Kidney (tissue), 14 donors: Measurements from ENCODE around the gene CHCHD1. TPM values are rescaled to one million over a fixed set of nuclear protein-coding genes. Genes with fewer than 3 reads are reported as not detected.

ENCODE experiments used
- DNase-seq, 5 donors: peaks; one replicate each; pipeline ENCODE4 v3.0.0-alpha.2; 2013 to 2020
- FAIRE-seq: peaks from 2 replicates; lab custom pipeline; 2012; peaks lifted over from hg19 to GRCh38; lab: Jason Lieb, UNC
- H3K27ac ChIP-seq, 2 donors: one replicate each; pipeline ENCODE4 v1.7.0; 2013; ENCODE audit warnings: low read depth in 2 of 2, low read length in 2 of 2, inconsistent platforms in 1 of 2
- H3K27me3 ChIP-seq: one replicate; pipeline ENCODE4 v1.7.1; 2013; ENCODE audit warnings: low read length, inconsistent platforms; ENCODE audit not compliant: control insufficient read depth, insufficient read depth
- H3K36me3 ChIP-seq, 3 donors: one replicate each; pipeline versions ENCODE4 v1.7.0 to v1.7.1; 2013; ENCODE audit warnings: low read length in 3 of 3, control low read depth in 1 of 3, inconsistent platforms in 1 of 3; ENCODE audit not compliant: insufficient read depth in 3 of 3, control insufficient read depth in 2 of 3
- H3K4me1 ChIP-seq, 3 donors: one replicate each; pipeline versions ENCODE4 v1.7.0 to v1.7.1; 2013; ENCODE audit warnings: low read length in 3 of 3, inconsistent platforms in 1 of 3, low read depth in 1 of 3; ENCODE audit not compliant: control insufficient read depth in 2 of 3, insufficient read depth in 2 of 3
- H3K4me3 ChIP-seq, 3 donors: one replicate each; pipeline versions ENCODE4 v1.7.0 to v1.8.1; 2013; ENCODE audit warnings: low read length in 3 of 3, control low read depth in 1 of 3, inconsistent platforms in 1 of 3
- H3K9ac ChIP-seq, 3 donors: one replicate each; pipeline versions ENCODE4 v1.7.0 to v1.7.1; 2013; ENCODE audit warnings: low read length in 3 of 3, control low read depth in 1 of 3, inconsistent platforms in 1 of 3
- H3K9me3 ChIP-seq, 3 donors: one replicate each; pipeline versions ENCODE4 v1.7.0 to v1.7.1; 2013; ENCODE audit warnings: low read length in 3 of 3, control low read depth in 1 of 3, inconsistent platforms in 1 of 3; ENCODE audit not compliant: control insufficient read depth in 2 of 3, insufficient read depth in 1 of 3
- CTCF ChIP-seq: IDR thresholded peaks from 3 replicates; pipeline ENCODE4 v1.5.1; 2012; ENCODE audit warnings: mild to moderate bottlenecking, moderate library complexity, borderline replicate concordance; ENCODE audit not compliant: insufficient read depth; ENCODE audit errors: extremely low read depth
- intact Hi-C: fragments of 100-400 bp; cut with DNase I; formaldehyde crosslinking; loops from one replicate; pipeline ENCODE4 v1.11.1; 2022
- polyA plus RNA-seq: library from polyadenylated mRNA; stranded (reverse); fragments of 350-450 nt; fragmentation: Illumina TruSeq; extraction: RNeasy Lipid Tissue Mini Kit (QIAGEN cat#74804); gene quantifications from one replicate; pipeline ENCODE4 v1.2.3, GENCODE V29; 2014; ENCODE audit warnings: low read depth, low replicate concordance; ENCODE audit not compliant: insufficient read depth
- total RNA-seq: library from RNA; stranded (reverse); fragmentation: NEBNext Ultra II Directional; extraction: Animal tissue kit (Norgen Biotek cat#: 25700); gene quantifications from one replicate; pipeline ENCODE4 v1.2.1, GENCODE V29; 2021
- donor health status: control.
- donor health status: control.
- donor health status: control.
- donor health status: control.
- donor health status: control.
- donor health status: DM: yes; HTN: yes; CAD: no.
- donor health status: Normal renal cell carcinoma (clear cell type).

CHCHD1 gene
- total and polyA plus RNA-seq, 2 donors from 2014 or later, result 23.4 to 105 TPM

GRCh38 chr10:73779018-73779417 is 2.8 kb upstream of the CHCHD1 start:
- Histone ChIP-seq H3K36me3 (peaks cover 0 to 2% (median 0%) of the 10 kb centered on the region in 3 donors), H3K27ac (no peak overlapping the region)

GRCh38 chr10:73779539-73780197 is 2.2 kb upstream of the CHCHD1 start:
- intact Hi-C loops, result no loop called here
- peaks cover 2 to 16% (median 3%) of the 10 kb centered on the region in 3 donors for H3K4me1 ChIP-seq
- no peak for DNase-seq
- no peak overlapping the region for H3K9ac ChIP-seq
- no peaks in the 10 kb centered on the region for H3K27me3 ChIP-seq
- TF ChIP-seq CTCF, result no peak
- peaks cover 0 to 2% (median 0%) of the 10 kb centered on the region in 3 donors for H3K36me3 ChIP-seq
- no peak overlapping the region for H3K27ac ChIP-seq
- H3K9me3 ChIP-seq, result no peaks in the 10 kb centered on the region
- H3K4me3 ChIP-seq, result no peak overlapping the region
- no peak for FAIRE-seq

More at GRCh38 chr10:73779018-73779417, 2.8 kb upstream of the CHCHD1 start:
- H3K9ac ChIP-seq, result no peak overlapping the region
- H3K9me3 ChIP-seq, result no peaks in the 10 kb centered on the region
- DNase-seq (no peak), FAIRE-seq (no peak)
- no peak overlapping the region for H3K4me3 ChIP-seq
- peaks cover 2 to 20% (median 3%) of the 10 kb centered on the region in 3 donors for H3K4me1 ChIP-seq
- no peaks in the 10 kb centered on the region for H3K27me3 ChIP-seq
- intact Hi-C loops, result no loop called here
- TF ChIP-seq CTCF, result no peak

DNA sequence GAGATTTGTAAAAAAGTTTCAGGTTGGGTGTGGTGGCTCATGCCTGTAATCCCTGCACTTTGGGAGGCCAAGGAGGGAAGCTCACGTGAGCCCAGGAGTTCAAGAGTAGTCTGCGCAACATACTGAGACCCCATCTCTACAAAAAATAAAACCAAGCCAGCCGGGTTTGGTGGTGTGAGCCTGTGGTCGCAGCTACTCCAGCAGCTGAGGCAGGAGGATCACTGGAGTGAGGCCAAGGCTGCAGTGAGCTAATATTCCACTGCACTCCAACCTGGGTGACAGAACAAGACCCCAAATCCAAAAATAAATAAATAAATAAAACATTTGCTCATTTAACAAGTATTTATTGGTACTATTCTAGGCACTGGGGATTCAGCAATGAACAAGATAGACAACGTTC is 1.5 kb upstream of the CHCHD1 start:
- no peak overlapping the region for H3K4me3 ChIP-seq
- intact Hi-C loops, result no loop called here

More for the DNA sequence above, 1.5 kb upstream of the CHCHD1 start:
- no peak for TF ChIP-seq CTCF
- peaks cover 2 to 11% (median 3%) of the 10 kb centered on the region in 3 donors for H3K4me1 ChIP-seq
- no peaks in the 10 kb centered on the region for H3K27me3 ChIP-seq
- no peak overlapping the region for H3K9ac ChIP-seq
- no peak for DNase-seq
- H3K36me3 ChIP-seq, result peaks cover 0 to 2% (median 0%) of the 10 kb centered on the region in 3 donors
- H3K9me3 ChIP-seq, result no peaks in the 10 kb centered on the region
- no peak overlapping the region for H3K27ac ChIP-seq
- no peak for FAIRE-seq
